CD14-positive monocyte (primary cell): ENCODE data around the gene TAOK1. TPM values are rescaled to one million over a fixed set of nuclear protein-coding genes. Genes with fewer than 3 reads are reported as not detected.

Experiments used
- DNase-seq, 3 donors: peaks; one replicate each; pipeline ENCODE4 v3.0.0-alpha.2; 2011 to 2022
- H2AFZ ChIP-seq: 2 replicates; pipeline ENCODE4 v1.6.0; 2012; ENCODE audit warnings: mild to moderate bottlenecking, low read depth, low read length, inconsistent platforms; ENCODE audit not compliant: insufficient read depth, poor library complexity, severe bottlenecking
- H3K27ac ChIP-seq, 2 donors: 1 replicate in 1 of 2; 2 replicates in 1 of 2; pipeline ENCODE4 v1.5.1; 2012 to 2013; ENCODE audit warnings: low read length in 2 of 2, control low read depth in 1 of 2, inconsistent platforms in 1 of 2, low read depth in 1 of 2, mild to moderate bottlenecking in 1 of 2
- H3K27me3 ChIP-seq, 2 donors: one replicate each; pipeline versions ENCODE4 v1.6.0 to v1.6.1; 2011 to 2013; ENCODE audit warnings: low read length in 2 of 2; ENCODE audit not compliant: control insufficient read depth in 2 of 2, insufficient read depth in 2 of 2
- H3K36me3 ChIP-seq, 2 donors: replicated peaks in 1 of 2; 1 replicate in 1 of 2; 2 replicates in 1 of 2; pipeline versions ENCODE4 v1.5.1 to v1.6.1; 2012 to 2013; ENCODE audit warnings: low read length in 2 of 2, control low read depth in 1 of 2, inconsistent platforms in 1 of 2, mild to moderate bottlenecking in 1 of 2; ENCODE audit not compliant: insufficient read depth in 2 of 2, control insufficient read depth in 1 of 2
- H3K4me1 ChIP-seq, 2 donors: 1 replicate in 1 of 2; 2 replicates in 1 of 2; pipeline versions ENCODE4 v1.5.1 to v1.6.1; 2012 to 2013; ENCODE audit warnings: low read length in 2 of 2, control low read depth in 1 of 2, inconsistent platforms in 1 of 2, mild to moderate bottlenecking in 1 of 2, moderate library complexity in 1 of 2; ENCODE audit not compliant: insufficient read depth in 2 of 2, control insufficient read depth in 1 of 2
- H3K4me2 ChIP-seq: replicated peaks from 2 replicates; pipeline ENCODE3; 2012; ENCODE audit warnings: low read length, moderate library complexity, mild to moderate bottlenecking; ENCODE audit not compliant: poor library complexity, severe bottlenecking; ENCODE audit errors: extremely low read depth
- H3K4me3 ChIP-seq, 3 experiments: fragments of 200-600 bp in 1 of 3; sonication (generic) in 1 of 3; replicated peaks in 1 of 3; 1 replicate in 2 of 3; 2 replicates in 1 of 3; pipeline ENCODE4 v1.5.1; 2011 to 2013; ENCODE audit warnings: low read length in 3 of 3, mild to moderate bottlenecking in 3 of 3, control low read depth in 2 of 3, low read depth in 2 of 3, inconsistent platforms in 1 of 3, moderate library complexity in 1 of 3
- H3K79me2 ChIP-seq: 2 replicates; pipeline ENCODE4 v1.6.0; 2012; ENCODE audit warnings: mild to moderate bottlenecking, control low read depth, inconsistent platforms, low read length, moderate library complexity; ENCODE audit not compliant: insufficient read depth
- H3K9ac ChIP-seq: 2 replicates; pipeline ENCODE4 v1.6.0; 2017; ENCODE audit warnings: low read length, mild to moderate bottlenecking; ENCODE audit not compliant: insufficient read depth, poor library complexity, severe bottlenecking
- H3K9me3 ChIP-seq, 2 donors: replicated peaks in 1 of 2; 1 replicate in 1 of 2; 2 replicates in 1 of 2; pipeline versions ENCODE4 v1.5.1 to v1.6.1; 2012 to 2013; ENCODE audit warnings: low read length in 2 of 2, control low read depth in 1 of 2; ENCODE audit not compliant: control insufficient read depth in 1 of 2, insufficient read depth in 1 of 2
- H4K20me1 ChIP-seq: 2 replicates; pipeline ENCODE4 v1.6.0; 2012; ENCODE audit warnings: mild to moderate bottlenecking, low read length, control low read depth, moderate library complexity; ENCODE audit not compliant: insufficient read depth
- H3K27ac Mint-ChIP-seq, 7 donors: one replicate each; pipeline ENCODE4 v1.8.0; 2020; ENCODE audit warnings: mild to moderate bottlenecking in 7 of 7, mixed read lengths in 7 of 7, moderate library complexity in 6 of 7, inconsistent platforms in 2 of 7
- H3K27me3 Mint-ChIP-seq, 3 donors: one replicate each; pipeline ENCODE4 v1.8.0; 2021 to 2022; ENCODE audit warnings: low read depth in 3 of 3, mild to moderate bottlenecking in 3 of 3, mixed read lengths in 3 of 3, moderate library complexity in 3 of 3, inconsistent platforms in 1 of 3
- H3K36me3 Mint-ChIP-seq, 2 donors: one replicate each; pipeline ENCODE4 v1.8.0; 2020; ENCODE audit warnings: mixed read lengths in 2 of 2, inconsistent platforms in 1 of 2, mild to moderate bottlenecking in 1 of 2
- H3K4me1 Mint-ChIP-seq: one replicate; pipeline ENCODE4 v1.8.0; 2020; ENCODE audit warnings: mild to moderate bottlenecking, mixed read lengths
- H3K4me3 Mint-ChIP-seq, 2 donors: one replicate each; pipeline ENCODE4 v1.8.0; 2020; ENCODE audit warnings: mild to moderate bottlenecking in 2 of 2, mixed read lengths in 2 of 2, moderate library complexity in 1 of 2
- H3K9me3 Mint-ChIP-seq, 7 donors: one replicate each; pipeline ENCODE4 v1.8.0; 2020 to 2022; ENCODE audit warnings: mixed read lengths in 7 of 7, mild to moderate bottlenecking in 6 of 7, moderate library complexity in 6 of 7, inconsistent platforms in 2 of 7
- CTCF ChIP-seq: fragments of 200-600 bp; IDR thresholded peaks from one replicate; pipeline ENCODE4 v1.8.0; 2022; ENCODE audit warnings: antibody characterized with exemption, mild to moderate bottlenecking
- WGBS: methylation state at CpG from one replicate; pipeline ENCODE4 v1.1.5; 2013; ENCODE audit warnings: missing lambda C conversion rate; ENCODE audit not compliant: insufficient coverage; 5-methylcytosine and 5-hydroxymethylcytosine counted together
- intact Hi-C, 2 donors: fragments of 100-400 bp; cut with micrococcal nuclease; formaldehyde crosslinking; loops; one replicate each; pipeline versions ENCODE4 v1.15.0 to v1.15.1; 2023
- polyA minus RNA-seq: library from RNA; depleted of rRNA, polyadenylated mRNA; stranded (reverse); fragments of >200 nt; gene quantifications from 2 replicates; pipeline ENCODE4 v1.2.3, GENCODE V29; 2012
- polyA plus RNA-seq, 3 donors: library from polyadenylated mRNA; depleted of rRNA in 1 of 3; unstranded in 2 of 3; stranded (reverse) in 1 of 3; fragments of 300-500 nt in 2 of 3; fragments of >200 nt in 1 of 3; fragmentation: Illumina TruSeq in 2 of 3; gene quantifications; 1 replicate in 2 of 3; 2 replicates in 1 of 3; pipeline ENCODE4 v1.2.3, GENCODE V29; 2012 to 2021
- total RNA-seq, 12 experiments: library from RNA in 1 of 12; stranded (reverse) in 1 of 12; fragments of 120-200 nt in 1 of 12; gene quantifications; one replicate each; pipeline ENCODE4 v1.2.4 and lab custom pipeline; 2013 to 2026; ENCODE audit warnings: mixed read lengths in 6 of 12, inconsistent platforms in 1 of 12

Gene TAOK1
- 45.5 TPM for total RNA-seq (2013)
- 10 to 100 TPM in 1 of 3 donors, 1 to 10 TPM in 2; 2.4 to 13.9 (median 4.8) TPM for polyA plus RNA-seq
- 18.3 and 33.7 TPM in 2 replicates for polyA minus RNA-seq
- total RNA-seq (lab: John Stamatoyannopoulos, UW): 188 to 668 (median 302) reads per million in 11 experiments

GRCh38 chr17:29389982-29390850 lies at the start of gene TAOK1:
Gene TAOK1, plus strand, starts transcription at chr17:29390363. Its CDS starts 61,186 bp downstream, at chr17:29451549.
- peak within 1 kb of the TSS; percentile 98 for H3K4me2 ChIP-seq
- H4K20me1 ChIP-seq: peaks cover 25% of the 10 kb centered on the region
- no peaks in the 10 kb centered on the region for H3K9me3 Mint-ChIP-seq
- WGBS: 0% methylated on average over 55 of the region's 87 CpGs
- peak within 1 kb of the TSS; percentile 88 to 97 (median 96) for H3K27ac Mint-ChIP-seq
- H3K27me3 Mint-ChIP-seq: no peaks in the 10 kb centered on the region
- peak within 1 kb of the TSS; percentile 99 for H2AFZ ChIP-seq
- DNase-seq: peak; percentile 95 to 98 (median 97)
- H3K27ac ChIP-seq: peak within 1 kb of the TSS; percentile 73 to 89
- TF ChIP-seq CTCF: no peak
- H3K36me3 ChIP-seq: no peaks in the 10 kb centered on the region
- peaks cover 15 to 38% of the 10 kb centered on the region in 2 donors for H3K4me1 ChIP-seq
- H3K9ac ChIP-seq: peak within 1 kb of the TSS; percentile 97
- intact Hi-C loops: loop anchor here in 1 of 2 donors (5.0 kb wide), 1 partner anchor 93 kb away; no protein-coding TSS in a partner anchor
- H3K36me3 Mint-ChIP-seq: peaks cover 0 to 11% of the 10 kb centered on the region in 2 donors
- no peaks in the 10 kb centered on the region for H3K27me3 ChIP-seq
- no peaks in the 10 kb centered on the region for H3K9me3 ChIP-seq
- H3K4me1 Mint-ChIP-seq: peaks cover 36% of the 10 kb centered on the region
- H3K4me3 Mint-ChIP-seq: peak within 1 kb of the TSS; percentile 94 to 98
- H3K79me2 ChIP-seq: peaks cover 53% of the 10 kb centered on the region
- peak within 1 kb of the TSS; percentile 74 to 100 (median 97) for H3K4me3 ChIP-seq

- peak overlapping the region; percentile 19 for H2AFZ ChIP-seq
- Mint-ChIP-seq H3K4me1 (peaks cover 19% of the 10 kb centered on the region), H3K4me3 (peak overlapping the region; percentile 6 to 55), H3K27ac (peak overlapping the region in 5 of 7 donors; percentile 19 to 75 (median 58)), H3K27me3 (peaks cover 2 to 8% (median 7%) of the 10 kb centered on the region in 3 donors), H3K36me3 (no peaks in the 10 kb centered on the region), H3K9me3 (peaks cover 0 to 4% (median 0%) of the 10 kb centered on the region in 7 donors)
- H3K27ac ChIP-seq: no peak overlapping the region
- no peaks in the 10 kb centered on the region for H4K20me1 ChIP-seq
- no peaks in the 10 kb centered on the region for H3K9me3 ChIP-seq
- H3K4me3 ChIP-seq: peak overlapping the region in 1 of 3 experiments; percentile 39
- H3K4me2 ChIP-seq: peak overlapping the region; percentile 31
- H3K27me3 ChIP-seq: no peaks in the 10 kb centered on the region
- no peaks in the 10 kb centered on the region for H3K36me3 ChIP-seq
- intact Hi-C loops: no loop called here
- WGBS: 73% methylated on average over 2 of the region's 2 CpGs
- H3K79me2 ChIP-seq: no peaks in the 10 kb centered on the region
- no peak for TF ChIP-seq CTCF
- peaks cover 10 to 13% of the 10 kb centered on the region in 2 donors for H3K4me1 ChIP-seq
- DNase-seq: peak; percentile 22 to 77 (median 48)
- no peak overlapping the region for H3K9ac ChIP-seq
Measured at GRCh38 chr17:29341726-29342125, 48.4 kb upstream of the TAOK1 start.
